ENCODE measurements around the gene CHEK1.

The CHEK1 gene

DNA sequence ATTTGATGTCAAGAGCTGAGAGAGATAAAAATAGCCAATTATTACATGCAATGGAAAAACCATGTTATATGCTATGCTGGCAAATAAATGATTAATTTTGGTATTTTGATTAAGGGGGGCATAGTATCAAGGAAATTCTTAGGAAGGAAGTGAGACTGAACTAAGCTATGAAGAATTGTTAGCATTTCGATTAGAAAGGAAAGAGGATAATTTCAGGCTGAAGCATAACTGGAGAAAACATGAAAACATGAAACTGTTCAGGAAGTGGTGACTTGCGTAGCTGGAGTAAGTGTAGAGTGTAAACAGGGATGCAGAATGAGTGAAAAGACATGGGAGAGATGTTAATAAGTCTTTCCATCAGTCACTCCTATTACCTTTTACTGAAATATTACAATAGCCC, 49.2 kb downstream of the CHEK1 start:
- H3K36me3 ChIP-seq (ENCODE audit: insufficient read depth): no peaks in the 10 kb centered on the region; the same call in 1 of the 2 replicates
- TF ChIP-seq, protein P1, sequence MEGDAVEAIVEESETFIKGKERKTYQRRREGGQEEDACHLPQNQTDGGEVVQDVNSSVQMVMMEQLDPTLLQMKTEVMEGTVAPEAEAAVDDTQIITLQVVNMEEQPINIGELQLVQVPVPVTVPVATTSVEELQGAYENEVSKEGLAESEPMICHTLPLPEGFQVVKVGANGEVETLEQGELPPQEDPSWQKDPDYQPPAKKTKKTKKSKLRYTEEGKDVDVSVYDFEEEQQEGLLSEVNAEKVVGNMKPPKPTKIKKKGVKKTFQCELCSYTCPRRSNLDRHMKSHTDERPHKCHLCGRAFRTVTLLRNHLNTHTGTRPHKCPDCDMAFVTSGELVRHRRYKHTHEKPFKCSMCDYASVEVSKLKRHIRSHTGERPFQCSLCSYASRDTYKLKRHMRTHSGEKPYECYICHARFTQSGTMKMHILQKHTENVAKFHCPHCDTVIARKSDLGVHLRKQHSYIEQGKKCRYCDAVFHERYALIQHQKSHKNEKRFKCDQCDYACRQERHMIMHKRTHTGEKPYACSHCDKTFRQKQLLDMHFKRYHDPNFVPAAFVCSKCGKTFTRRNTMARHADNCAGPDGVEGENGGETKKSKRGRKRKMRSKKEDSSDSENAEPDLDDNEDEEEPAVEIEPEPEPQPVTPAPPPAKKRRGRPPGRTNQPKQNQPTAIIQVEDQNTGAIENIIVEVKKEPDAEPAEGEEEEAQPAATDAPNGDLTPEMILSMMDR (conservative IDR thresholded peaks at IDR 0.05; ENCODE audit: low read depth, low read length): no peak
- no peaks in the 10 kb centered on the region for H3K27me3 ChIP-seq (ENCODE audit: insufficient read depth, low read depth)
- no peaks in the 10 kb centered on the region for H4K20me1 ChIP-seq (ENCODE audit: insufficient read depth)
- no peak overlapping the region for H2AFZ ChIP-seq (ENCODE audit: low read depth)
- H3K4me2 ChIP-seq: no peak overlapping the region
- no peak overlapping the region for H3K27ac ChIP-seq
- no peak overlapping the region for H3K9ac ChIP-seq
- no peaks in the 10 kb centered on the region for H3K79me2 ChIP-seq (ENCODE audit: insufficient read depth, low read depth)
- H3K4me1 ChIP-seq (ENCODE audit: low read depth, poor library complexity, severe bottlenecking): no peaks in the 10 kb centered on the region
- no peak overlapping the region for H3K4me3 ChIP-seq (IDR thresholded peaks at IDR 0.05; ENCODE audit: insufficient read depth, low read depth, low read length)

GRCh38 chr11:125675196-125675595, 50.2 kb downstream of the CHEK1 start:
- no peak overlapping the region for H3K4me3 ChIP-seq (IDR thresholded peaks at IDR 0.05; ENCODE audit: insufficient read depth, low read depth, low read length)
- no peaks in the 10 kb centered on the region; the same call in 1 of the 2 replicates for H3K36me3 ChIP-seq (ENCODE audit: insufficient read depth)
- no peaks in the 10 kb centered on the region for H3K27me3 ChIP-seq (ENCODE audit: insufficient read depth, low read depth)
- no peak overlapping the region for H2AFZ ChIP-seq (ENCODE audit: low read depth)
- TF ChIP-seq, protein P1 (conservative IDR thresholded peaks at IDR 0.05; ENCODE audit: low read depth, low read length): no peak
- H4K20me1 ChIP-seq (ENCODE audit: insufficient read depth): no peaks in the 10 kb centered on the region
- H3K4me1 ChIP-seq (ENCODE audit: low read depth, poor library complexity, severe bottlenecking): no peaks in the 10 kb centered on the region
- H3K9ac ChIP-seq: no peak overlapping the region
- no peaks in the 10 kb centered on the region for H3K79me2 ChIP-seq (ENCODE audit: insufficient read depth, low read depth)
- no peak overlapping the region for H3K27ac ChIP-seq
- no peak overlapping the region for H3K4me2 ChIP-seq

DNA sequence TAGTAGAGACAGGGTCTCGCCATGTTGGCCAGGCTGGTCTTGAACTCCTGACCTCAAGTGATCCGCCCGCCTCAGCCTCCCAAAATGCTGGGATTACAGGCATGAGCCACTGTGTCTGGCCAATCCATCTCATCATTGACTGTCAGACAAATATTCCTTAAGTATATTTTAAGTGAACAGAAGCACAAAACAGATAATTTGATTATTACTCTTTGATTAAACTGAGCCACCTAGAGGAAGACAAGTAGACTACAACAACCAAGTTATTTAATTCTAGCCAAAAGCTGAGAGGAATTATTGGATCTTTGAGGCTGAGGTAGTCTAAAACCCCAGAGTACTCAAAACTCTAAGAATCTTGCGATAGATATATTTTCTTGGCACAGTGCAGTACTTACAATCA, 54.4 kb downstream of the CHEK1 start:
- Histone ChIP-seq H3K36me3 (ENCODE audit: insufficient read depth) (no peaks in the 10 kb centered on the region; the same call in 1 of the 2 replicates), H3K27ac (no peak overlapping the region)
- TF ChIP-seq, protein P1 (conservative IDR thresholded peaks at IDR 0.05; ENCODE audit: low read depth, low read length): peak; percentile 43; the same call in 1 of the 2 replicates

GRCh38 chr11:125679837-125680236, 54.9 kb downstream of the CHEK1 start:
- H4K20me1 ChIP-seq (ENCODE audit: insufficient read depth): no peaks in the 10 kb centered on the region
- H3K27me3 ChIP-seq (ENCODE audit: insufficient read depth, low read depth): no peaks in the 10 kb centered on the region
- no peaks in the 10 kb centered on the region; the same call in 1 of the 2 replicates for H3K36me3 ChIP-seq (ENCODE audit: insufficient read depth)
- TF ChIP-seq, protein P1 (conservative IDR thresholded peaks at IDR 0.05; ENCODE audit: low read depth, low read length): no peak
- H3K9ac ChIP-seq: no peak overlapping the region
- no peak overlapping the region for H3K27ac ChIP-seq
- no peaks in the 10 kb centered on the region for H3K79me2 ChIP-seq (ENCODE audit: insufficient read depth, low read depth)
- H3K4me1 ChIP-seq (ENCODE audit: low read depth, poor library complexity, severe bottlenecking): no peaks in the 10 kb centered on the region
- no peak overlapping the region for H3K4me2 ChIP-seq
- no peak overlapping the region for H2AFZ ChIP-seq (ENCODE audit: low read depth)
- no peak overlapping the region for H3K4me3 ChIP-seq (IDR thresholded peaks at IDR 0.05; ENCODE audit: insufficient read depth, low read depth, low read length)

More for the DNA sequence above, 54.4 kb downstream of the CHEK1 start:
- no peak overlapping the region for H2AFZ ChIP-seq (ENCODE audit: low read depth)
- H3K79me2 ChIP-seq (ENCODE audit: insufficient read depth, low read depth): no peaks in the 10 kb centered on the region
- no peaks in the 10 kb centered on the region for H3K4me1 ChIP-seq (ENCODE audit: low read depth, poor library complexity, severe bottlenecking)
- H3K9ac ChIP-seq: no peak overlapping the region
- no peaks in the 10 kb centered on the region for H3K27me3 ChIP-seq (ENCODE audit: insufficient read depth, low read depth)
- H3K4me2 ChIP-seq: no peak overlapping the region
- no peak overlapping the region for H3K4me3 ChIP-seq (IDR thresholded peaks at IDR 0.05; ENCODE audit: insufficient read depth, low read depth, low read length)
- no peaks in the 10 kb centered on the region for H4K20me1 ChIP-seq (ENCODE audit: insufficient read depth)
